Pancreas (tissue), 10 donors: ENCODE data around the gene F2RL2. TPM values are rescaled to one million over a fixed set of nuclear protein-coding genes. Genes with fewer than 3 reads are reported as not detected.

ENCODE experiments used
- ATAC-seq, 4 donors: fragments of 200-7000 bp; cut with Tn5 transposase; one replicate each; pipeline versions ENCODE4 v1.8.0 to v1.9.1; 2020; ENCODE audit warnings: mild to moderate bottlenecking in 4 of 4, moderate library complexity in 4 of 4
- DNase-seq, 6 donors: peaks; one replicate each; pipeline ENCODE4 v3.0.0-alpha.2; 2020
- FAIRE-seq: peaks from 2 replicates; lab custom pipeline; 2012; peaks lifted over from hg19 to GRCh38; lab: Jason Lieb, UNC
- H3K27ac ChIP-seq, 4 donors: fragments of 200-600 bp; sonication (generic); 1 replicate in 3 of 4; 2 replicates in 1 of 4; pipeline versions ENCODE4 v1.5.0 to v1.8.0; 2020
- H3K27me3 ChIP-seq, 4 donors: fragments of 200-600 bp; one replicate each; pipeline ENCODE4 v1.8.0; 2021
- H3K36me3 ChIP-seq, 3 donors: fragments of 200-600 bp; sonication (generic) in 1 of 3; one replicate each; pipeline versions ENCODE4 v1.5.0 to v1.8.0; 2020 to 2021
- H3K4me1 ChIP-seq, 3 donors: fragments of 200-600 bp; one replicate each; pipeline ENCODE4 v1.8.0; 2021
- H3K4me3 ChIP-seq, 4 donors: fragments of 200-600 bp; sonication (generic) in 2 of 4; one replicate each; pipeline versions ENCODE4 v1.5.0 to v1.8.0; 2020 to 2021
- H3K9me3 ChIP-seq, 4 donors: fragments of 200-600 bp; one replicate each; pipeline ENCODE4 v1.8.0; 2021
- CTCF ChIP-seq, 4 donors: fragments of 200-600 bp; sonication (generic) in 3 of 4; IDR thresholded peaks; one replicate each; pipeline versions ENCODE4 v1.5.0 to v1.8.0; 2021; ENCODE audit warnings: antibody characterized with exemption in 4 of 4
- WGBS, 2 donors: extraction: QIAGEN DNeasy Blood & Tissue Kit; methylation state at CpG; one replicate each; pipeline ENCODE4 v1.1.7; 2013; 5-methylcytosine and 5-hydroxymethylcytosine counted together
- intact Hi-C, 3 donors: fragments of 100-400 bp; cut with DNase I; formaldehyde crosslinking; loops; one replicate each; pipeline versions ENCODE4 v1.11.1 to v1.14.2; 2022
- polyA plus RNA-seq, 2 donors: library from polyadenylated mRNA; stranded (reverse); fragments of 200-250 nt; gene quantifications; one replicate each; pipeline ENCODE4 v1.2.3, GENCODE V29; 2013
- total RNA-seq, 6 donors: library from RNA; stranded (reverse); fragmentation: NEBNext Ultra II Directional in 4 of 6; extraction: Animal tissue kit (Norgen Biotek cat#: 25700) in 4 of 6; gene quantifications; one replicate each; pipeline versions ENCODE4 v1.2.1 to v1.2.4, GENCODE V29; 2021 to 2023
- donor health status: healthy with polysubstance abuse.
- donor health status: DM: no; HTN: no; CAD: no; lungs with moderate emphysema.
- donor health status: DM: no; HTN: no; CAD: no.
- donor health status: control.
- donor health status: control.
- donor health status: Bipolar disorder and iron deficiency.
- donor health status: DM: yes; HTN: yes; CAD: no.
- donor health status: DM: no; HTN: no; CAD: no.
- donor health status: DM: no; HTN: no; CAD: no.
- donor health status: DM: yes; HTN: yes; CAD: no.

F2RL2 gene
- total and polyA plus RNA-seq, 8 donors = 0.04 to 2.2 (median 0.22) TPM

GRCh38 chr5:76625087-76625815 is 2.0 kb upstream of the F2RL2 start:
- WGBS, 2 donors = 71 to 76% methylated on average over 8 of the region's 8 CpGs
- H3K4me3 ChIP-seq = no peak overlapping the region
- FAIRE-seq = no peak
- TF ChIP-seq CTCF (IDR thresholded peaks at IDR 0.05) = no peak
- intact Hi-C loops = no loop called here
- no peaks in the 10 kb centered on the region for H3K9me3 ChIP-seq
- no peaks in the 10 kb centered on the region for H3K4me1 ChIP-seq
- H3K27me3 ChIP-seq = no peaks in the 10 kb centered on the region
- DNase-seq = no peak
- ATAC-seq = no peak
- no peak overlapping the region for H3K27ac ChIP-seq
- H3K36me3 ChIP-seq = no peaks in the 10 kb centered on the region

GRCh38 chr5:76622076-76622475 is 1.1 kb downstream of the F2RL2 start:
- H3K9me3 ChIP-seq = no peaks in the 10 kb centered on the region
- no peak for DNase-seq
- no peak for TF ChIP-seq CTCF (IDR thresholded peaks at IDR 0.05)
- no peak for ATAC-seq
- no peak overlapping the region for H3K27ac ChIP-seq
- intact Hi-C loops = no loop called here
- WGBS, 2 donors = 94 to 96% methylated on average over 5 of the region's 5 CpGs
- no peaks in the 10 kb centered on the region for H3K36me3 ChIP-seq
- H3K4me3 ChIP-seq = no peak overlapping the region
- H3K4me1 ChIP-seq = no peaks in the 10 kb centered on the region
- H3K27me3 ChIP-seq = no peaks in the 10 kb centered on the region
- no peak for FAIRE-seq

- 96 to 97% methylated on average over 5 of the region's 5 CpGs for WGBS, 2 donors
- intact Hi-C loops = no loop called here
- no peaks in the 10 kb centered on the region for H3K27me3 ChIP-seq
- H3K9me3 ChIP-seq = no peaks in the 10 kb centered on the region
- H3K4me3 ChIP-seq = no peak overlapping the region
- no peaks in the 10 kb centered on the region for H3K4me1 ChIP-seq
- no peak for TF ChIP-seq CTCF (IDR thresholded peaks at IDR 0.05)
- no peaks in the 10 kb centered on the region for H3K36me3 ChIP-seq
- FAIRE-seq (no peak), ATAC-seq (no peak), DNase-seq (no peak)
- H3K27ac ChIP-seq = no peak overlapping the region
Measured at GRCh38 chr5:76620166-76620565, 3.0 kb downstream of the F2RL2 start.

GRCh38 chr5:76617675-76618074 is 5.5 kb downstream of the F2RL2 start:
- ATAC-seq (no peak), FAIRE-seq (no peak), DNase-seq (no peak)
- no peak overlapping the region for H3K4me3 ChIP-seq
- no peak for TF ChIP-seq CTCF (IDR thresholded peaks at IDR 0.05)
- no peaks in the 10 kb centered on the region for H3K36me3 ChIP-seq
- WGBS, 2 donors = 90 to 96% methylated on average over 4 of the region's 4 CpGs
- intact Hi-C loops = no loop called here
- H3K27ac ChIP-seq = no peak overlapping the region
- H3K9me3 ChIP-seq = no peaks in the 10 kb centered on the region
- H3K4me1 ChIP-seq = no peaks in the 10 kb centered on the region
- no peaks in the 10 kb centered on the region for H3K27me3 ChIP-seq

- Histone ChIP-seq H3K4me1 (no peaks in the 10 kb centered on the region), H3K9me3 (no peaks in the 10 kb centered on the region), H3K27ac (no peak overlapping the region), H3K27me3 (no peaks in the 10 kb centered on the region), H3K4me3 (no peak overlapping the region), H3K36me3 (no peaks in the 10 kb centered on the region)
- DNase-seq (no peak), ATAC-seq (no peak), FAIRE-seq (no peak)
- no peak for TF ChIP-seq CTCF (IDR thresholded peaks at IDR 0.05)
- 49 to 51% methylated on average over 4 of the region's 4 CpGs for WGBS, 2 donors
- intact Hi-C loops = no loop called here
Measured at GRCh38 chr5:76617229-76617628, 6.0 kb downstream of the F2RL2 start.
